GM12891 (cell line): ENCODE data around the gene CHMP4B.

Experiments used
- PAX5 ChIP-seq: IDR thresholded peaks from 2 replicates; pipeline ENCODE4 v1.6.1; 2011; ENCODE audit warnings: low read length, moderate library complexity, mild to moderate bottlenecking; ENCODE audit not compliant: insufficient read depth, severe bottlenecking
- POLR2A ChIP-seq: IDR thresholded peaks from 2 replicates; pipeline ENCODE4 v1.6.1; 2011; ENCODE audit warnings: low read depth, low read length, control low read depth
- POLR2AphosphoS5 ChIP-seq: IDR thresholded peaks from 2 replicates; pipeline ENCODE4 v1.6.1; 2011; ENCODE audit warnings: low read depth, low read length, control low read depth
- POU2F2 ChIP-seq: IDR thresholded peaks from 2 replicates; pipeline ENCODE4 v1.6.1; 2011; ENCODE audit warnings: low read depth, mild to moderate bottlenecking, control low read depth, low read length, moderate library complexity
- SPI1 ChIP-seq: IDR thresholded peaks from 2 replicates; pipeline ENCODE4 v1.6.1; 2011; ENCODE audit warnings: low read depth, low read length, control low read depth
- TAF1 ChIP-seq: IDR thresholded peaks from 2 replicates; pipeline ENCODE4 v1.6.1; 2011; ENCODE audit warnings: low read depth, low read length, control low read depth

DNA sequence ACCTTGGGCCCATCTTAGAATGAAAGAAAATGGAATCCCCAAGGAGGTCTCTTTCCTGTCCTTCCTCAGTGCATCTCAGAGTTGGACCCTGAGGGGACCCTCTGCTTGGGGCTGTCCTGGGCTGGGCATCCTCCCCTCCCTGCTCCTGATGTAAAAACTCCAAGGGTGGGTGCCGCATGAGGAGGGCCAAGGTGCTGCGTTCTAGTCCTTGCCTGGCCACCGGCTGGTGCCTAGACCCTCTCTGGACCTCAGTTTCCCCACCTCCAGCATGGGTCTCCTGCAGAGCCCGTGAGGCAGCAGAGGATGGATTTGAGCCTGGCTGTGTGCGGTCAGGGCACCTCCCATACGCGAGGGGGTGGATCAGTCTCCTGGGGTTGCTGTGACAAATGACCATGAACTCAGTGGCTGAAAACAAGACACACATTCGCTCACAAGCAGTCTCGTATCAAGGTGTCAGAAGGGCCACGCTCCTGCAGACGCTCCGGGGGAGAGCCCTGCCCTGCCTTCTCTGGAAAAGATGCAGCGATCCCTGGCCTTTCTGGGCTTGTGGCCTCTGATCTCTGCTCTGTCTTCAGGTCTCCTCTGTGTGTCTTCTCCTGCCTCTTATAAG is 54.7 kb downstream of the CHMP4B start:
- TF ChIP-seq PAX5 = no peak
- no peak for TF ChIP-seq POLR2AphosphoS5
- TF ChIP-seq POLR2A = no peak
- TF ChIP-seq TAF1 = no peak
- no peak for TF ChIP-seq SPI1
- no peak for TF ChIP-seq POU2F2
